Parathyroid adenoma (tissue), 2 donors: ENCODE data around the gene SOX18.

Experiments used
- H2AFZ ChIP-seq: fragments of 300-600 bp; sonication (generic); one replicate; pipeline ENCODE4 v1.7.0; 2017; ENCODE audit warnings: antibody characterized with exemption, mild to moderate bottlenecking
- H3K27ac ChIP-seq: fragments of 300-600 bp; sonication (generic); one replicate; pipeline ENCODE4 v1.7.0; 2017
- H3K27me3 ChIP-seq: fragments of 300-600 bp; sonication (generic); one replicate; pipeline ENCODE4 v1.7.0; 2017; ENCODE audit warnings: low read length; ENCODE audit not compliant: control insufficient read depth, insufficient read depth
- H3K36me3 ChIP-seq: fragments of 300-600 bp; sonication (generic); one replicate; pipeline ENCODE4 v1.7.0; 2017; ENCODE audit warnings: low read length; ENCODE audit not compliant: control insufficient read depth, insufficient read depth
- H3K4me1 ChIP-seq: fragments of 300-600 bp; sonication (generic); one replicate; pipeline ENCODE4 v1.7.0; 2017; ENCODE audit warnings: control low read depth
- H3K4me2 ChIP-seq: fragments of 300-600 bp; sonication (generic); one replicate; pipeline ENCODE4 v1.7.0; 2017; ENCODE audit warnings: low read length
- H3K4me3 ChIP-seq: fragments of 300-600 bp; sonication (generic); one replicate; pipeline ENCODE4 v1.7.0; 2017; ENCODE audit warnings: low read depth, low read length
- H3K79me2 ChIP-seq: fragments of 300-600 bp; sonication (generic); one replicate; pipeline ENCODE4 v1.7.0; 2017; ENCODE audit warnings: control low read depth
- H3K9ac ChIP-seq: fragments of 300-600 bp; sonication (generic); one replicate; pipeline ENCODE4 v1.7.0; 2017; ENCODE audit warnings: mild to moderate bottlenecking
- H3K9me3 ChIP-seq: fragments of 300-600 bp; sonication (generic); one replicate; pipeline ENCODE4 v1.7.0; 2017; ENCODE audit warnings: low read length; ENCODE audit not compliant: control insufficient read depth
- CTCF ChIP-seq: fragments of 300-600 bp; sonication (generic); IDR thresholded peaks from one replicate; pipeline ENCODE4 v1.7.0; 2017; ENCODE audit warnings: antibody characterized with exemption, mild to moderate bottlenecking
- donor health status: primary hyperparathyroidism.

Gene SOX18

GRCh38 chr20:64067733-64068307 is 18.4 kb upstream of the SOX18 start:
- no peak overlapping the region for H2AFZ ChIP-seq
- no peak for TF ChIP-seq CTCF
- no peaks in the 10 kb centered on the region for H3K36me3 ChIP-seq
- no peak overlapping the region for H3K4me2 ChIP-seq
- H3K4me3 ChIP-seq = no peak overlapping the region
- H3K9ac ChIP-seq = no peak overlapping the region
- no peaks in the 10 kb centered on the region for H3K9me3 ChIP-seq
- no peak overlapping the region for H3K27ac ChIP-seq
- peaks cover 16% of the 10 kb centered on the region for H3K4me1 ChIP-seq
- peaks cover 5% of the 10 kb centered on the region for H3K79me2 ChIP-seq
- H3K27me3 ChIP-seq = no peaks in the 10 kb centered on the region

- H3K27me3 ChIP-seq = no peaks in the 10 kb centered on the region
- H3K9ac ChIP-seq = no peak overlapping the region
- H3K4me1 ChIP-seq = peaks cover 18% of the 10 kb centered on the region
- H2AFZ ChIP-seq = no peak overlapping the region
- no peak overlapping the region for H3K27ac ChIP-seq
- TF ChIP-seq CTCF = no peak
- no peaks in the 10 kb centered on the region for H3K36me3 ChIP-seq
- no peaks in the 10 kb centered on the region for H3K9me3 ChIP-seq
- H3K4me3 ChIP-seq = no peak overlapping the region
- no peak overlapping the region for H3K4me2 ChIP-seq
- peaks cover 5% of the 10 kb centered on the region for H3K79me2 ChIP-seq
Observed at GRCh38 chr20:64067005-64067632, 17.7 kb upstream of the SOX18 start.

GRCh38 chr20:64065974-64066343 is 16.5 kb upstream of the SOX18 start:
- H3K36me3 ChIP-seq = no peaks in the 10 kb centered on the region
- no peaks in the 10 kb centered on the region for H3K27me3 ChIP-seq
- H3K79me2 ChIP-seq = peaks cover 5% of the 10 kb centered on the region
- H3K27ac ChIP-seq = no peak overlapping the region
- no peak for TF ChIP-seq CTCF
- no peak overlapping the region for H3K4me2 ChIP-seq
- no peak overlapping the region for H3K4me3 ChIP-seq
- no peak overlapping the region for H2AFZ ChIP-seq
- H3K4me1 ChIP-seq = peaks cover 20% of the 10 kb centered on the region
- no peak overlapping the region for H3K9ac ChIP-seq
- H3K9me3 ChIP-seq = no peaks in the 10 kb centered on the region

- Histone ChIP-seq H3K27ac (no peak overlapping the region), H3K36me3 (no peaks in the 10 kb centered on the region), H2AFZ (no peak overlapping the region), H3K4me2 (no peak overlapping the region), H3K4me1 (peaks cover 20% of the 10 kb centered on the region), H3K79me2 (peaks cover 5% of the 10 kb centered on the region), H3K4me3 (no peak overlapping the region), H3K9me3 (no peaks in the 10 kb centered on the region), H3K9ac (no peak overlapping the region), H3K27me3 (no peaks in the 10 kb centered on the region)
- TF ChIP-seq CTCF = no peak
Observed at GRCh38 chr20:64065062-64065973, 15.9 kb upstream of the SOX18 start.
